Pancreas (tissue), 10 donors: ENCODE data around the gene TRABD. TPM values are rescaled to one million over a fixed set of nuclear protein-coding genes. Genes with fewer than 3 reads are reported as not detected.

Experiments
- ATAC-seq, 4 donors: fragments of 200-7000 bp; cut with Tn5 transposase; one replicate each; pipeline versions ENCODE4 v1.8.0 to v1.9.1; 2020; ENCODE audit warnings: mild to moderate bottlenecking in 4 of 4, moderate library complexity in 4 of 4
- DNase-seq, 6 donors: peaks; one replicate each; pipeline ENCODE4 v3.0.0-alpha.2; 2020
- FAIRE-seq: peaks from 2 replicates; lab custom pipeline; 2012; peaks lifted over from hg19 to GRCh38; lab: Jason Lieb, UNC
- H3K27ac ChIP-seq, 4 donors: fragments of 200-600 bp; sonication (generic); 1 replicate in 3 of 4; 2 replicates in 1 of 4; pipeline versions ENCODE4 v1.5.0 to v1.8.0; 2020
- H3K27me3 ChIP-seq, 4 donors: fragments of 200-600 bp; one replicate each; pipeline ENCODE4 v1.8.0; 2021
- H3K36me3 ChIP-seq, 3 donors: fragments of 200-600 bp; sonication (generic) in 1 of 3; one replicate each; pipeline versions ENCODE4 v1.5.0 to v1.8.0; 2020 to 2021
- H3K4me1 ChIP-seq, 3 donors: fragments of 200-600 bp; one replicate each; pipeline ENCODE4 v1.8.0; 2021
- H3K4me3 ChIP-seq, 4 donors: fragments of 200-600 bp; sonication (generic) in 2 of 4; one replicate each; pipeline versions ENCODE4 v1.5.0 to v1.8.0; 2020 to 2021
- H3K9me3 ChIP-seq, 4 donors: fragments of 200-600 bp; one replicate each; pipeline ENCODE4 v1.8.0; 2021
- WGBS, 2 donors: extraction: QIAGEN DNeasy Blood & Tissue Kit; methylation state at CpG; one replicate each; pipeline ENCODE4 v1.1.7; 2013; 5-methylcytosine and 5-hydroxymethylcytosine counted together
- intact Hi-C, 3 donors: fragments of 100-400 bp; cut with DNase I; formaldehyde crosslinking; loops; one replicate each; pipeline versions ENCODE4 v1.11.1 to v1.14.2; 2022
- polyA plus RNA-seq, 2 donors: library from polyadenylated mRNA; stranded (reverse); fragments of 200-250 nt; gene quantifications; one replicate each; pipeline ENCODE4 v1.2.3, GENCODE V29; 2013
- total RNA-seq, 6 donors: library from RNA; stranded (reverse); fragmentation: NEBNext Ultra II Directional in 4 of 6; extraction: Animal tissue kit (Norgen Biotek cat#: 25700) in 4 of 6; gene quantifications; one replicate each; pipeline versions ENCODE4 v1.2.1 to v1.2.4, GENCODE V29; 2021 to 2023
- TF ChIP-seq, protein P1 (sequence below), 4 donors: fragments of 200-600 bp; sonication (generic) in 3 of 4; IDR thresholded peaks; one replicate each; pipeline versions ENCODE4 v1.5.0 to v1.8.0; 2021; ENCODE audit warnings: antibody characterized with exemption in 4 of 4
- donor health status: healthy with polysubstance abuse.
- donor health status: DM: no; HTN: no; CAD: no; lungs with moderate emphysema.
- donor health status: DM: no; HTN: no; CAD: no.
- donor health status: control.
- donor health status: control.
- donor health status: Bipolar disorder and iron deficiency.
- donor health status: DM: yes; HTN: yes; CAD: no.
- donor health status: DM: no; HTN: no; CAD: no.
- donor health status: DM: no; HTN: no; CAD: no.
- donor health status: DM: yes; HTN: yes; CAD: no.

The TRABD gene
- total and polyA plus RNA-seq, 8 donors, result 25.9 to 107 (median 51.7) TPM

DNA sequence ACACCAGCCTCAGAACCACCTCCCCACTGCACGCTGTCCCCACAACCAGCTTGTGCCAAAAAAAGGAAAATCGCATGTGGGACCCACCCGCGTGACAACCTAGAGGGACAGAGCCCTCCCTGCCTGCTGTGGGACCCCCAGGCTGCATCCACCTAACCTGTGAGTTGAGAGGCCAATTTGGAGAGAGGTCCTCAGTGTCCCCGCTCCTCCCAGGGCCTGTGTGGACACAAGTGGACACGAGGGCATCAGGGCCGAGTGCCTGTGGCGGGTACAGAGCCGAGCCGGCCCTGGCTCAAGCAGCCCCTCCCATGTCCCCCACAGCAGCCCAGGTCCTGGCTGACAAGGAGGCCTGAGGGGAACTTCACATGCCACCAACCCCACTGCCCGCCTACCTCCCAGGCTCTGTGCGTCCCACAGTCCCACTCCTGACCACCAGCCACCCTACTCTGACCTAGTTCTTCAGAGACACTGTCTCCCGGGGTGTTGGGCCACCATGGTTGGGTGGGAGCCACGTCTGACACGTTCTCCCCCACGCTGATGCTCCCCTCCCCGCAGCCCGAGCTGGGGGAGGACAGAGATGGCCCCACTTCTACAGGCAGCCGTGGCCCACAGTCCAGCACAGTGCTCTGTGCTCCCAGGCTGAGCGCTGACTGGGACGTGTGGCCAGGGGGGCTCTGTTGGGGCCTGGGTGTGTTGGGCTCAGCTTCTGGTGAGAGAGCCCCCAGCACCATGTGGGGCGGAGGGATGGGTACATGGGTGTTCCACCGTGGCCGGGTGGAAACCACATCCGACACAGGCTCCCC, 34.3 kb downstream of the TRABD start:
- WGBS, 2 donors, result 87 to 90% methylated on average over 22 to 25 of the region's 25 CpGs
- Histone ChIP-seq H3K27ac (no peak overlapping the region), H3K4me3 (no peak overlapping the region), H3K9me3 (no peaks in the 10 kb centered on the region), H3K27me3 (no peaks in the 10 kb centered on the region), H3K4me1 (no peaks in the 10 kb centered on the region), H3K36me3 (peaks cover 0 to 77% (median 40%) of the 10 kb centered on the region in 3 donors)
- TF ChIP-seq, protein P1, sequence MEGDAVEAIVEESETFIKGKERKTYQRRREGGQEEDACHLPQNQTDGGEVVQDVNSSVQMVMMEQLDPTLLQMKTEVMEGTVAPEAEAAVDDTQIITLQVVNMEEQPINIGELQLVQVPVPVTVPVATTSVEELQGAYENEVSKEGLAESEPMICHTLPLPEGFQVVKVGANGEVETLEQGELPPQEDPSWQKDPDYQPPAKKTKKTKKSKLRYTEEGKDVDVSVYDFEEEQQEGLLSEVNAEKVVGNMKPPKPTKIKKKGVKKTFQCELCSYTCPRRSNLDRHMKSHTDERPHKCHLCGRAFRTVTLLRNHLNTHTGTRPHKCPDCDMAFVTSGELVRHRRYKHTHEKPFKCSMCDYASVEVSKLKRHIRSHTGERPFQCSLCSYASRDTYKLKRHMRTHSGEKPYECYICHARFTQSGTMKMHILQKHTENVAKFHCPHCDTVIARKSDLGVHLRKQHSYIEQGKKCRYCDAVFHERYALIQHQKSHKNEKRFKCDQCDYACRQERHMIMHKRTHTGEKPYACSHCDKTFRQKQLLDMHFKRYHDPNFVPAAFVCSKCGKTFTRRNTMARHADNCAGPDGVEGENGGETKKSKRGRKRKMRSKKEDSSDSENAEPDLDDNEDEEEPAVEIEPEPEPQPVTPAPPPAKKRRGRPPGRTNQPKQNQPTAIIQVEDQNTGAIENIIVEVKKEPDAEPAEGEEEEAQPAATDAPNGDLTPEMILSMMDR (IDR thresholded peaks at IDR 0.05), result no peak
- ATAC-seq, result peak in 2 of 4 donors; percentile 0 to 1
- no peak for FAIRE-seq
- intact Hi-C loops, result no loop called here
- peak in 2 of 6 donors; percentile 15 to 83 for DNase-seq

DNA sequence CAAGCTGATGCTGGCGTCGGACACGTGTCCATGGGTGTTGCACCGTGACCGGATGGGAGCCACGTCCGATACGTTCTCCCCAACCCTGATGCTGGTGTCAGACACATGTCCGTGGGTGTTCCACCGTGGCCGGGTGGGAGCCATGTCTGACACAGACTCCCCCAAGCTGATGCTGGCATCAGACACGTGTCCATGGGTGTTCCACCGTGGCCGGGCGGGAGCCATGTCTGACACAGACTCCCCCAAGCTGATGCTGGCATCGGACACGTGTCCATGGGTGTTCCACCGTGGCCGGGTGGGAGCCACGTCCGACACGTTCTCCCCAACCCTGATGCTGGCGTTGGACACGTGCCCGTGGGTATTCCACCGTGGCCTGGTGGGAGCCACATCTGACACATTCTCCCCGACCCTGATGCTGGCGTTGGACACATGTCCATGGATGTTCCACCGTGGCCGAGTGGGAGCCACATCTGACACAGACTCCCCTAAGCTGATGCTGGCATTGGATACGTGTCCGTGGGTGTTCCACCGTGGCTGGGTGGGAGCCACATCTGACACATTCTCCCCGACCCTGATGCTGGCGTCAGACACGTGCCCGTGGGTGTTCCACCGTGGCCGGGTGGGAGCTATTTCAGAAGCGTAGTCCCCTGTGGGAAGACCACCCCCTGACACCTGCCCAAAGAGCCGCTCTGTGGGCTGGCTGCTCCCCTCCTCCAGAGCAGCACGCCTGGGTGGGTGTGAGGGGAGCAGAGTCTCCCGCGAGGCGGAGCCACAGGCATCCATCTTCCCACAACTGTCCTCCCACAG, 35.1 kb downstream of the TRABD start:
- H3K27me3 ChIP-seq, result no peaks in the 10 kb centered on the region
- H3K36me3 ChIP-seq, result peaks cover 0 to 74% (median 39%) of the 10 kb centered on the region in 3 donors
- ATAC-seq (no peak), DNase-seq (peak in 3 of 6 donors; percentile 15 to 79 (median 50)), FAIRE-seq (no peak)
- no peak overlapping the region for H3K4me3 ChIP-seq
- intact Hi-C loops, result no loop called here
- no peaks in the 10 kb centered on the region for H3K9me3 ChIP-seq
- WGBS, 2 donors, result 95 to 96% methylated on average over 45 of the region's 45 CpGs
- H3K4me1 ChIP-seq, result no peaks in the 10 kb centered on the region
- TF ChIP-seq, protein P1 (IDR thresholded peaks at IDR 0.05), result no peak
- no peak overlapping the region for H3K27ac ChIP-seq

DNA sequence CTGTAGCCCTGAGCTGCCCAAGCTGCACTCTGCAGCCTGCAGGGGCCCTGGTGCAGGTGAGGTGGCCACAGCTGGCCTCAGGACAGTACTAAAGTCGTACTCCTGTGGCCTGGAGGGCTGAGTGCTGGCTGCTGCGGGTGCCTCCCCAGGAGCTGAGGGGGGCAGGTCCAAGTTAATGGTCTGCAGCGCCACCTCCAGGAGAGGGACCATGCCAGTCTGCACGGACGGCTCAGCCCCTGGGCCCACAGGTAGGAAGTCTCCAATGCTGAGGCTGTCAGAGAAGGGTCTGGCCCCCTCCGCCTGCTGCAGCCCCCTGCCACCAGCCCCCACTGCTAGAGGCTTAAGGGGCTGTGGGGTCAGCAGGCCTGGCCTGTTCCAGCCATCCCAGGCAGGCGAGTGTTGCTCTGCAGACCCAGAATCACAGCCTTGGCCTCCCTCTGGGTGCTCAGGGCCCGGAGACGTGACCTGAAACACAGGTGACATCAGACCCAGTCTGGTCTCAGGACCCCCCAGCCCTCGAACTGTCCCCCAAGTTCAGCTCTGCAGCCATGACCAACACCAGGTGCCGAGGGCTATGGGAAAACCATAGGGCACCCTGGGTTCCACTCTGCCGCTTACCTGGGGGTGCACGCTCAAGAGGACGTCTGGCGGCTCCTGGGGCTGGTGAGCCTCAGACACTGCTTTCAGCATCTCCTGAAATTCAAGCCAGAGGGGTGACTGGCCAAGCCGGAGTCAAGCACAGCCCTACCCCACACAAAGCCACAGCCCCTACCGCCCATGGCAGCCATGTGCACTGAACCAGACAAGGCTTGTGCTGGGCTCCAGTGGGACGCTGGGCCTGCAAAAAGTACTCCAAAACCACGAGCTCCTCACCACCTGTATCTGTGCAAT, 35.9 kb downstream of the TRABD start:
- Histone ChIP-seq H3K27ac (no peak overlapping the region), H3K4me3 (no peak overlapping the region), H3K27me3 (no peaks in the 10 kb centered on the region), H3K9me3 (no peaks in the 10 kb centered on the region), H3K4me1 (no peaks in the 10 kb centered on the region), H3K36me3 (peaks cover 0 to 71% (median 32%) of the 10 kb centered on the region in 3 donors)
- FAIRE-seq, result no peak
- no peak for ATAC-seq
- peak in 2 of 6 donors; percentile 33 to 66 for DNase-seq
- 91 to 93% methylated on average over 19 of the region's 19 CpGs for WGBS, 2 donors
- intact Hi-C loops, result no loop called here
- TF ChIP-seq, protein P1 (IDR thresholded peaks at IDR 0.05), result no peak

DNA sequence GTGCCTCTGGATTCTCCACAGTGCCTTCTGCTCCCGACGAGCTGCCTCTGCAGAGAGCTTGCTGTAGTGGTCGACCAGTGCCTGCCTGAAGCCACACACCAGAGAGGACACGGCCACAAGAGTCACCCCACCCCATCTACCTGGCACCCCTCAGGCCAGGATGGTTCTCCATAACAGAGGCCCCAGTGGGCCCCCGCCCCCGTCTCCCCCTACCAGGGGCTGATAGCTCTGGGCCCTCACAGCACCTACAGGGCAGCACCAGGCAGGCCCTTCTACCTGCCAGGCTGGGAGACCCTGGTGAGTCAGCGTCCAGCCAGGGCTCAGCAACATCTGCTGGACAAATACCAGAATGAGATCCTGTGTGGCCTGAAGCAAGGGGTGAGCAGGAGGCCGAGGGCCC, 36.8 kb downstream of the TRABD start:
- TF ChIP-seq, protein P1 (IDR thresholded peaks at IDR 0.05), result no peak
- Histone ChIP-seq H3K4me3 (no peak overlapping the region), H3K4me1 (no peaks in the 10 kb centered on the region), H3K27me3 (no peaks in the 10 kb centered on the region), H3K9me3 (no peaks in the 10 kb centered on the region), H3K27ac (no peak overlapping the region), H3K36me3 (peaks cover 0 to 66% (median 24%) of the 10 kb centered on the region in 3 donors)
- DNase-seq, result peak in 2 of 6 donors; percentile 24 to 67
- intact Hi-C loops, result no loop called here
- 86 to 90% methylated on average over 8 of the region's 8 CpGs for WGBS, 2 donors
- FAIRE-seq, result no peak
- no peak for ATAC-seq
